IMR-90 (cell line): ENCODE results near the gene P4HA1. TPM values are rescaled to one million over a fixed set of nuclear protein-coding genes. Genes with fewer than 3 reads are reported as not detected.

Experiments used
- ATAC-seq: fragments of 200-7000 bp; cut with Tn5 transposase; 2 replicates; pipeline ENCODE4 v1.9.1; 2020; ENCODE audit warnings: low read depth, mild to moderate bottlenecking, moderate library complexity
- BruUV-seq: library from RNA; stranded (reverse); fragments of 400-500 nt; replicated peaks from 2 replicates; lab custom pipeline; 2021; lab: Mats Ljungman, UMichigan
- CTCF ChIA-PET: fragments of 300-600 bp; formaldehyde crosslinking; extraction: SDS; loops from one replicate; lab custom pipeline; 2021; ENCODE audit warnings: antibody characterized with exemption; lab: Yijun Ruan, JAX
- POLR2A ChIA-PET: fragments of 300-600 bp; sonication (Branson Sonifier 250); formaldehyde crosslinking; loops from one replicate; lab custom pipeline; 2022; ENCODE audit warnings: antibody characterized with exemption; ENCODE audit not compliant: unreplicated experiment; lab: Charles Lee
- DNase-seq: peaks from one replicate; pipeline ENCODE4 v3.0.0; 2013
- H2AFZ ChIP-seq: replicated peaks from 2 replicates; pipeline ENCODE3; 2013; ENCODE audit warnings: low read length, mild to moderate bottlenecking; ENCODE audit not compliant: poor library complexity
- H2AK5ac ChIP-seq: 2 replicates; pipeline ENCODE4 v1.6.1; 2013; ENCODE audit warnings: low read depth, low read length, inconsistent platforms
- H2AK9ac ChIP-seq: replicated peaks from 2 replicates; pipeline ENCODE3; 2013; ENCODE audit warnings: mild to moderate bottlenecking, low read depth, low read length, moderate library complexity; ENCODE audit not compliant: poor library complexity
- H2BK120ac ChIP-seq: 2 replicates; pipeline ENCODE4 v1.6.1; 2013; ENCODE audit warnings: low read depth, low read length, inconsistent platforms
- H2BK15ac ChIP-seq: 3 replicates; pipeline ENCODE4 v1.6.1; 2013; ENCODE audit warnings: low read depth, low read length, inconsistent platforms
- H2BK20ac ChIP-seq: 2 replicates; pipeline ENCODE4 v1.6.1; 2013; ENCODE audit warnings: low read depth, mild to moderate bottlenecking, inconsistent platforms, low read length, moderate library complexity
- H2BK5ac ChIP-seq: 2 replicates; pipeline ENCODE4 v1.6.1; 2013; ENCODE audit warnings: mild to moderate bottlenecking, low read depth, low read length, inconsistent platforms; ENCODE audit not compliant: poor library complexity, severe bottlenecking
- H3K14ac ChIP-seq: replicated peaks from 2 replicates; pipeline ENCODE4 v1.6.1; 2013; ENCODE audit warnings: low read depth, low read length, inconsistent platforms
- H3K18ac ChIP-seq: 2 replicates; pipeline ENCODE4 v1.6.1; 2013; ENCODE audit warnings: low read depth, low read length, control low read depth
- H3K23ac ChIP-seq: 2 replicates; pipeline ENCODE4 v1.6.1; 2013; ENCODE audit warnings: low read depth, low read length, inconsistent platforms
- H3K27ac ChIP-seq: 2 replicates; pipeline ENCODE4 v1.5.1; 2013; ENCODE audit warnings: mild to moderate bottlenecking, control low read depth, low read length; ENCODE audit not compliant: insufficient read depth
- H3K27me3 ChIP-seq: 2 replicates; pipeline ENCODE4 v1.6.1; 2013; ENCODE audit warnings: low read length; ENCODE audit not compliant: control insufficient read depth, insufficient read depth
- H3K36me3 ChIP-seq: 2 replicates; pipeline ENCODE4 v1.6.1; 2013; ENCODE audit warnings: low read length, mixed read lengths; ENCODE audit not compliant: control insufficient read depth, insufficient read depth
- H3K4ac ChIP-seq: 2 replicates; pipeline ENCODE4 v1.6.1; 2013; ENCODE audit warnings: low read depth, low read length, inconsistent platforms
- H3K4me1 ChIP-seq: 2 replicates; pipeline ENCODE4 v1.6.1; 2013; ENCODE audit warnings: low read length, mixed read lengths; ENCODE audit not compliant: control insufficient read depth, insufficient read depth
- H3K4me2 ChIP-seq: 2 replicates; pipeline ENCODE4 v1.6.1; 2013; ENCODE audit warnings: low read depth, mild to moderate bottlenecking, control low read depth, low read length, moderate library complexity
- H3K4me3 ChIP-seq: 2 replicates; pipeline ENCODE4 v1.5.1; 2013; ENCODE audit warnings: low read depth, mild to moderate bottlenecking, control low read depth, low read length, moderate library complexity; ENCODE audit not compliant: insufficient read depth
- H3K56ac ChIP-seq: 2 replicates; pipeline ENCODE4 v1.6.1; 2013; ENCODE audit warnings: low read length, inconsistent platforms; ENCODE audit not compliant: insufficient read depth; ENCODE audit errors: extremely low read depth
- H3K79me1 ChIP-seq, 2 experiments: 2 replicates each; pipeline ENCODE4 v1.6.1; 2013; ENCODE audit warnings: low read length in 2 of 2, inconsistent platforms in 1 of 2, low read depth in 1 of 2
- H3K9ac ChIP-seq: 2 replicates; pipeline ENCODE4 v1.6.1; 2013; ENCODE audit warnings: low read depth, low read length, control low read depth
- H3K9me1 ChIP-seq: 2 replicates; pipeline ENCODE4 v1.6.1; 2013; ENCODE audit warnings: low read length, inconsistent platforms; ENCODE audit not compliant: insufficient read depth
- H3K9me3 ChIP-seq: 2 replicates; pipeline ENCODE4 v1.6.1; 2013; ENCODE audit warnings: low read length; ENCODE audit not compliant: control insufficient read depth, insufficient read depth
- H4K20me1 ChIP-seq: 2 replicates; pipeline ENCODE4 v1.6.1; 2013; ENCODE audit warnings: low read length, inconsistent platforms; ENCODE audit not compliant: insufficient read depth
- H4K5ac ChIP-seq: 2 replicates; pipeline ENCODE4 v1.6.1; 2013; ENCODE audit warnings: mild to moderate bottlenecking, low read depth, low read length, control low read depth
- H4K8ac ChIP-seq, 2 experiments: 2 replicates each; pipeline ENCODE4 v1.6.1; 2013; ENCODE audit warnings: low read depth in 2 of 2, low read length in 2 of 2, control low read depth in 1 of 2, inconsistent platforms in 1 of 2
- H4K91ac ChIP-seq: 2 replicates; pipeline ENCODE4 v1.6.1; 2013; ENCODE audit warnings: low read depth, low read length, inconsistent platforms; ENCODE audit not compliant: insufficient read depth
- POLR2A ChIP-seq: IDR thresholded peaks from 2 replicates; pipeline ENCODE4 v1.6.1; 2012; ENCODE audit warnings: mild to moderate bottlenecking, low read depth, low read length
- WGBS, 2 experiments: methylation state at CpG; one replicate each; pipeline versions ENCODE4 v1.1.5 to v1.1.7; 2013; ENCODE audit warnings: missing lambda C conversion rate in 2 of 2; ENCODE audit not compliant: insufficient read length in 1 of 2; ENCODE audit errors: extremely low coverage in 2 of 2; 5-methylcytosine and 5-hydroxymethylcytosine counted together
- dilution Hi-C: fragments of 300-500 bp; cut with HindIII; formaldehyde crosslinking; loops from one replicate; pipeline ENCODE4 v1.14.3; 2018; ENCODE audit warnings: low sequenced_read_pairs; ENCODE audit not compliant: unreplicated experiment
- in situ Hi-C: fragments of 300-500 bp; cut with MboI; formaldehyde crosslinking; loops from 3 replicates; pipeline ENCODE4 v1.14.3; 2019; ENCODE audit warnings: low sequenced_read_pairs, inconsistent platforms, mixed read lengths
- intact Hi-C: fragments of 100-400 bp; cut with micrococcal nuclease; formaldehyde crosslinking; loops from 2 replicates; pipeline ENCODE4 v1.10.0; 2022
- polyA plus RNA-seq, 3 experiments: library from polyadenylated mRNA; depleted of rRNA; stranded (reverse); fragments of >200 nt; gene quantifications; 2 replicates each; pipeline ENCODE4 v1.2.3, GENCODE V29; 2012; ENCODE audit warnings: low replicate concordance in 1 of 3
- total RNA-seq: library from RNA; depleted of rRNA; stranded (reverse); fragments of >200 nt; gene quantifications from 2 replicates; pipeline ENCODE4 v1.2.3, GENCODE V29; 2012

The P4HA1 gene
- total and polyA plus RNA-seq, 2 of the 4 experiments (the other 2 are of a cell fraction): 178 to 241 TPM

GRCh38 chr10:73019100-73019499, 77.6 kb downstream of the P4HA1 start:
- no peak overlapping the region for H2BK120ac ChIP-seq
- no peak overlapping the region for H3K14ac ChIP-seq
- H2AK5ac ChIP-seq: no peak overlapping the region
- dilution Hi-C loops (no loop called here), intact Hi-C loops (no loop called here), in situ Hi-C loops (no loop called here)
- no peak overlapping the region for H2BK20ac ChIP-seq
- peaks cover 19 to 49% of the 10 kb centered on the region in 2 experiments for H3K79me1 ChIP-seq
- H3K23ac ChIP-seq: no peak overlapping the region
- no peak overlapping the region for H4K8ac ChIP-seq
- no peak overlapping the region for H3K9ac ChIP-seq
- no CpG with 5 or more reads among the region's 1 CpG for WGBS, 2 experiments
- no peak for TF ChIP-seq POLR2A
- peaks cover 12% of the 10 kb centered on the region for H3K4me1 ChIP-seq
- no peak overlapping the region for H3K4ac ChIP-seq
- no peak overlapping the region for H2AK9ac ChIP-seq
- no peak overlapping the region for H2BK5ac ChIP-seq
- no peak for DNase-seq
- ChIA-PET POLR2A (no interaction called here), CTCF (no interaction called here)
- H4K20me1 ChIP-seq: peaks cover 31% of the 10 kb centered on the region
- H3K18ac ChIP-seq: no peak overlapping the region
- H3K9me1 ChIP-seq: peaks cover 18% of the 10 kb centered on the region
- H3K27me3 ChIP-seq: no peaks in the 10 kb centered on the region
- H4K5ac ChIP-seq: no peak overlapping the region
- no peak overlapping the region for H2BK15ac ChIP-seq
- no peak overlapping the region for H3K56ac ChIP-seq
- H2AFZ ChIP-seq: no peak overlapping the region
- H3K9me3 ChIP-seq: no peaks in the 10 kb centered on the region
- no peak overlapping the region for H3K27ac ChIP-seq
- no TSS peak for BruUV-seq
- H3K4me2 ChIP-seq: no peak overlapping the region
- no peak overlapping the region for H4K91ac ChIP-seq
- ATAC-seq: no peak
- H3K4me3 ChIP-seq: no peak overlapping the region
- H3K36me3 ChIP-seq: peaks cover 41% of the 10 kb centered on the region
